Endothelial cell of umbilical vein (primary cell): Measurements from ENCODE around the gene TMEM209. TPM values are rescaled to one million over a fixed set of nuclear protein-coding genes. Genes with fewer than 3 reads are reported as not detected.

Experiments used
- BruUV-seq: library from RNA; stranded (reverse); fragments of 400-500 nt; replicated peaks from 2 replicates; lab custom pipeline; 2021; lab: Mats Ljungman, UMichigan
- CTCF ChIA-PET: fragments of 300-600, 350-600 bp; sonication (Branson Sonifier 250); formaldehyde crosslinking; loops from one replicate; lab custom pipeline; 2021; ENCODE audit warnings: antibody characterized with exemption, inconsistent platforms; lab: Charles Lee
- POLR2A ChIA-PET: fragments of 300-600, 350-600 bp; sonication (Branson Sonifier 250); formaldehyde crosslinking; loops from one replicate; lab custom pipeline; 2021; ENCODE audit warnings: antibody characterized with exemption, inconsistent platforms; lab: Charles Lee
- DNase-seq: peaks from one replicate; pipeline ENCODE4 v3.0.0-alpha.2; 2011; ENCODE audit warnings: low read depth, low spot score
- FAIRE-seq: peaks from 2 replicates; lab custom pipeline; 2011; peaks lifted over from hg19 to GRCh38; lab: Jason Lieb, UNC
- H2AFZ ChIP-seq: 2 replicates; pipeline ENCODE4 v1.6.0; 2012; ENCODE audit warnings: low read depth, low read length, control low read depth, inconsistent platforms
- H3K27ac ChIP-seq: 2 replicates; pipeline ENCODE4 v1.5.1; 2011; ENCODE audit warnings: low read depth, mild to moderate bottlenecking, control low read depth, low read length, moderate library complexity; ENCODE audit not compliant: insufficient read depth
- H3K27me3 ChIP-seq, 2 experiments: 2 replicates each; pipeline versions ENCODE4 v1.6.0 to v1.6.1; 2011; ENCODE audit warnings: low read length in 2 of 2, mixed read lengths in 1 of 2; ENCODE audit not compliant: control insufficient read depth in 2 of 2, insufficient read depth in 2 of 2
- H3K36me3 ChIP-seq, 2 experiments: 2 replicates in 1 of 2; 3 replicates in 1 of 2; pipeline ENCODE4 v1.5.1; 2011; ENCODE audit warnings: low read length in 2 of 2, mild to moderate bottlenecking in 1 of 2, moderate library complexity in 1 of 2; ENCODE audit not compliant: control insufficient read depth in 2 of 2, insufficient read depth in 2 of 2; ENCODE audit errors: extremely low read depth in 1 of 2
- H3K4me1 ChIP-seq: 3 replicates; pipeline ENCODE4 v1.5.1; 2011; ENCODE audit warnings: mild to moderate bottlenecking, low read length; ENCODE audit not compliant: control insufficient read depth, insufficient read depth; ENCODE audit errors: extremely low read depth
- H3K4me2 ChIP-seq: 2 replicates; pipeline ENCODE4 v1.6.1; 2011; ENCODE audit warnings: low read length, control low read depth, mixed read lengths; ENCODE audit not compliant: insufficient read depth
- H3K4me3 ChIP-seq, 3 experiments: fragments of 200-600 bp in 1 of 3; sonication (generic), shearing (Covaris generic) in 1 of 3; replicated peaks in 1 of 3; 2 replicates each; pipeline ENCODE4 v1.5.1; 2011 to 2016; ENCODE audit warnings: control low read depth in 3 of 3, low read length in 3 of 3, mild to moderate bottlenecking in 2 of 3, inconsistent platforms in 1 of 3, low read depth in 1 of 3, moderate library complexity in 1 of 3; ENCODE audit not compliant: insufficient read depth in 1 of 3
- H3K79me2 ChIP-seq: 2 replicates; pipeline ENCODE4 v1.6.0; 2012; ENCODE audit warnings: low read length, inconsistent platforms; ENCODE audit not compliant: control insufficient read depth, insufficient read depth
- H3K9ac ChIP-seq: replicated peaks from 2 replicates; pipeline ENCODE3; 2011; ENCODE audit warnings: low read length, control low read depth; ENCODE audit not compliant: insufficient read depth; ENCODE audit errors: extremely low read depth
- H3K9me1 ChIP-seq: replicated peaks from 3 replicates; pipeline ENCODE4 v1.6.0; 2011; ENCODE audit warnings: mild to moderate bottlenecking, low read length; ENCODE audit not compliant: control insufficient read depth, insufficient read depth; ENCODE audit errors: extremely low read depth
- H3K9me3 ChIP-seq: replicated peaks from 2 replicates; pipeline ENCODE4 v1.5.1; 2012; ENCODE audit warnings: low read length, inconsistent platforms; ENCODE audit not compliant: control insufficient read depth, insufficient read depth
- H4K20me1 ChIP-seq: replicated peaks from 2 replicates; pipeline ENCODE3; 2011; ENCODE audit warnings: mild to moderate bottlenecking, low read length; ENCODE audit not compliant: control insufficient read depth, insufficient read depth; ENCODE audit errors: extremely low read depth
- CTCF ChIP-seq, 2 donors: IDR thresholded peaks; 1 replicate in 1 of 2; 2 replicates in 1 of 2; pipeline ENCODE4 v1.5.1; 2011; ENCODE audit warnings: low read length in 2 of 2, mild to moderate bottlenecking in 2 of 2, moderate library complexity in 2 of 2, control low read depth in 1 of 2, inconsistent platforms in 1 of 2, low read depth in 1 of 2; ENCODE audit not compliant: insufficient read depth in 1 of 2; ENCODE audit errors: extremely low read depth in 1 of 2
- GATA2 ChIP-seq: IDR thresholded peaks from 2 replicates; pipeline ENCODE4 v1.7.0; 2011; ENCODE audit warnings: low read depth, mild to moderate bottlenecking, moderate library complexity, mixed read lengths, low read length; ENCODE audit not compliant: insufficient read length, insufficient read depth
- POLR2AphosphoS5 ChIP-seq: IDR thresholded peaks from 2 replicates; pipeline ENCODE4 v1.6.1; 2012; ENCODE audit warnings: low read depth, mild to moderate bottlenecking, control low read depth, low read length, moderate library complexity; ENCODE audit not compliant: insufficient read depth
- dilution Hi-C: fragments of 300-500 bp; cut with MboI; formaldehyde crosslinking; loops from one replicate; pipeline ENCODE4 v1.15.0; 2019; ENCODE audit warnings: low sequenced_read_pairs; ENCODE audit not compliant: extremely low pct_ligation_motif_present
- intact Hi-C: fragments of 100-400 bp; cut with micrococcal nuclease; formaldehyde crosslinking; loops from one replicate; pipeline ENCODE4 v1.10.0; 2022
- polyA plus RNA-seq, 4 experiments: library from polyadenylated mRNA; depleted of rRNA in 3 of 4; stranded (reverse) in 3 of 4; unstranded in 1 of 4; fragments of >200 nt; gene quantifications; 2 replicates each; pipeline versions ENCODE4 v1.2.1 to v1.2.3, GENCODE V29; 2011 to 2012; ENCODE audit warnings: missing spikeins in 1 of 4
- total RNA-seq: library from RNA; stranded (reverse); gene quantifications from 2 replicates; pipeline ENCODE4 v1.2.3, GENCODE V29; 2021

The TMEM209 gene
- total and polyA plus RNA-seq, 2 donors (not counting 3 experiments of a cell fraction or from before 2014, with no cell fraction given), result 13.0 to 16.6 TPM

GRCh38 chr7:130131191-130131834 is 73.9 kb downstream of the TMEM209 start:
- H3K36me3 ChIP-seq, result peaks cover 9 to 12% of the 10 kb centered on the region in 2 experiments

More at GRCh38 chr7:130131191-130131834, 73.9 kb downstream of the TMEM209 start:
- Histone ChIP-seq H3K79me2 (no peaks in the 10 kb centered on the region), H3K4me1 (no peaks in the 10 kb centered on the region), H3K9me1 (no peaks in the 10 kb centered on the region), H3K4me2 (no peak overlapping the region), H3K9me3 (no peaks in the 10 kb centered on the region), H3K27me3 (no peaks in the 10 kb centered on the region), H3K27ac (no peak overlapping the region), H4K20me1 (no peaks in the 10 kb centered on the region), H3K9ac (no peak overlapping the region), H2AFZ (no peak overlapping the region), H3K4me3 (no peak overlapping the region)
- no peak for DNase-seq
- CTCF ChIA-PET, result interaction anchor here (0.8 kb wide), 1 partner anchor 61 kb away, joined by 3 read pairs; the partner anchor contains the start of gene KLHDC10
- POLR2A ChIA-PET, result no interaction called here
- dilution Hi-C loops, result no loop called here
- TF ChIP-seq CTCF (IDR thresholded peaks at IDR 0.05; ENCODE audit: extremely low read depth in 1 of 2, insufficient read depth in 1 of 2, low read depth in 1 of 2, low read length in 2 of 2) (no peak), POLR2AphosphoS5 (no peak), GATA2 (no peak)
- BruUV-seq, result TSS peak; percentile 8
- no peak for FAIRE-seq
- intact Hi-C loops, result no loop called here
